HepG2 (cell line): ENCODE results near the gene EIF3L. TPM values are rescaled to one million over a fixed set of nuclear protein-coding genes. Genes with fewer than 3 reads are reported as not detected.

Experiments
- ATAC-seq: fragments of 200-7000 bp; cut with Tn5 transposase; 3 replicates; pipeline ENCODE4 v1.9.1; 2020; ENCODE audit warnings: mild to moderate bottlenecking, moderate library complexity
- BruUV-seq: library from RNA; stranded (reverse); fragments of 400-500 nt; replicated peaks from 2 replicates; lab custom pipeline; 2021; lab: Mats Ljungman, UMichigan
- CTCF ChIA-PET: fragments of 300-600 bp; formaldehyde crosslinking; extraction: SDS; loops from one replicate; lab custom pipeline; 2021; ENCODE audit warnings: low total read pairs, inconsistent platforms, low intra/inter-chr PET ratio; lab: Yijun Ruan, JAX
- POLR2A ChIA-PET: fragments of 350-600 bp; sonication (Branson Sonifier 250); formaldehyde crosslinking; loops from one replicate; lab custom pipeline; 2020; ENCODE audit warnings: antibody characterized with exemption, inconsistent platforms; lab: Yijun Ruan, JAX
- DNase-seq: peaks from one replicate; pipeline ENCODE4 v3.0.0-alpha.2; 2015; ENCODE audit warnings: low spot score
- FAIRE-seq: peaks from 3 replicates; lab custom pipeline; 2011; peaks lifted over from hg19 to GRCh38; lab: Jason Lieb, UNC
- H2AFZ ChIP-seq: one replicate; pipeline ENCODE4 v1.6.1; 2011; ENCODE audit warnings: low read length, inconsistent platforms
- H3K27ac ChIP-seq: fragments of 300-600 bp; 3 replicates; pipeline ENCODE4 v1.8.0; 2011; ENCODE audit warnings: mixed run types, mild to moderate bottlenecking, mixed read lengths, low read length, inconsistent platforms; ENCODE audit not compliant: insufficient read depth; ENCODE audit errors: extremely low read length
- H3K27me3 ChIP-seq, 2 experiments: fragments of 200-600 bp in 1 of 2; 2 replicates in 1 of 2; 3 replicates in 1 of 2; pipeline versions ENCODE4 v1.6.0 to v1.8.0; 2011; ENCODE audit warnings: low read length in 2 of 2, mild to moderate bottlenecking in 2 of 2, moderate library complexity in 2 of 2, inconsistent platforms in 1 of 2; ENCODE audit not compliant: insufficient read depth in 2 of 2, control insufficient read depth in 1 of 2
- H3K36me3 ChIP-seq, 2 experiments: fragments of 200-600 bp in 1 of 2; replicated peaks in 1 of 2; 2 replicates in 1 of 2; 3 replicates in 1 of 2; pipeline versions ENCODE4 v1.5.1 to v1.8.0; 2011; ENCODE audit warnings: low read length in 2 of 2, inconsistent platforms in 1 of 2; ENCODE audit not compliant: insufficient read depth in 2 of 2, control insufficient read depth in 1 of 2
- H3K4me1 ChIP-seq: 2 replicates; pipeline ENCODE4 v1.5.1; 2012; ENCODE audit warnings: low read length, inconsistent platforms; ENCODE audit not compliant: insufficient read depth
- H3K4me2 ChIP-seq: 2 replicates; pipeline ENCODE4 v1.6.0; 2011; ENCODE audit warnings: low read depth, low read length, inconsistent platforms
- H3K4me3 ChIP-seq, 3 experiments: fragments of 200-600 bp in 1 of 3; sonication (generic), shearing (Covaris generic) in 1 of 3; replicated peaks in 1 of 3; 2 replicates each; pipeline ENCODE4 v1.5.1; 2011 to 2016; ENCODE audit warnings: low read length in 3 of 3, inconsistent platforms in 2 of 3, low read depth in 2 of 3, mild to moderate bottlenecking in 2 of 3, control low read depth in 1 of 3, mixed read lengths in 1 of 3; ENCODE audit not compliant: insufficient read depth in 1 of 3
- H3K79me2 ChIP-seq: one replicate; pipeline ENCODE4 v1.6.1; 2011; ENCODE audit warnings: low read length, inconsistent platforms; ENCODE audit not compliant: insufficient read depth
- H3K9ac ChIP-seq: 2 replicates; pipeline ENCODE4 v1.6.0; 2011; ENCODE audit warnings: mild to moderate bottlenecking, low read depth, low read length, inconsistent platforms; ENCODE audit not compliant: insufficient read depth
- H3K9me3 ChIP-seq: 2 replicates; pipeline ENCODE4 v1.5.1; 2012; ENCODE audit warnings: mild to moderate bottlenecking, low read length
- H4K20me1 ChIP-seq: 2 replicates; pipeline ENCODE4 v1.6.0; 2011; ENCODE audit warnings: inconsistent platforms, mild to moderate bottlenecking, low read length, moderate library complexity; ENCODE audit not compliant: insufficient read depth
- ATF7 ChIP-seq, 2 experiments: fragments of 450-650 bp in 1 of 2; sonication (generic) in 1 of 2; formaldehyde crosslinking in 1 of 2; IDR thresholded peaks; 2 replicates each; pipeline versions ENCODE4 v1.4.0 to v1.6.1; 2016 to 2020; ENCODE audit warnings: antibody characterized with exemption in 1 of 2, mild to moderate bottlenecking in 1 of 2, missing genetic modification reagents in 1 of 2
- FOXA3 ChIP-seq: IDR thresholded peaks from 2 replicates; pipeline ENCODE4 v1.6.1; 2016; ENCODE audit warnings: missing genetic modification reagents, missing compliant biosample characterization
- JDP2 ChIP-seq: sonication (generic); formaldehyde crosslinking; IDR thresholded peaks from 2 replicates; pipeline ENCODE4 v1.8.1; 2022; ENCODE audit warnings: missing genetic modification reagents, borderline replicate concordance
- KLF12 ChIP-seq: sonication (generic); formaldehyde crosslinking; IDR thresholded peaks from 2 replicates; pipeline ENCODE4 v1.4.0; 2020; ENCODE audit warnings: missing genetic modification reagents, borderline replicate concordance
- NFIB ChIP-seq: sonication (generic); formaldehyde crosslinking; IDR thresholded peaks from 2 replicates; pipeline ENCODE4 v1.9.0; 2021; ENCODE audit warnings: missing genetic modification reagents, mild to moderate bottlenecking, borderline replicate concordance
- POLR2AphosphoS2 ChIP-seq: IDR thresholded peaks from 2 replicates; pipeline ENCODE4 v1.6.1; 2011; ENCODE audit warnings: low read depth, low read length, improper control_type of control experiment
- XRCC5 ChIP-seq: fragments of 200-400 bp; formaldehyde crosslinking; optimal IDR thresholded peaks from 2 replicates; pipeline ENCODE3; 2017; ENCODE audit warnings: mild to moderate bottlenecking, low read length
- ZBTB20 ChIP-seq: sonication (generic); formaldehyde crosslinking; IDR thresholded peaks from 2 replicates; pipeline ENCODE4 v1.8.1; 2023; ENCODE audit warnings: missing genetic modification reagents, low read depth, mild to moderate bottlenecking, borderline replicate concordance
- ZNF205 ChIP-seq: IDR thresholded peaks from 2 replicates; pipeline ENCODE4 v1.6.1; 2018; ENCODE audit warnings: missing biosample characterization, missing genetic modification reagents
- ZNF234 ChIP-seq: sonication (generic); formaldehyde crosslinking; conservative IDR thresholded peaks from 2 replicates; pipeline ENCODE4 v1.5.1; 2020; ENCODE audit warnings: mild to moderate bottlenecking, missing genetic modification reagents
- ZNF670 ChIP-seq: sonication (generic); formaldehyde crosslinking; IDR thresholded peaks from 2 replicates; pipeline ENCODE4 v1.8.0; 2022; ENCODE audit warnings: mild to moderate bottlenecking, missing genetic modification reagents, borderline replicate concordance
- ZSCAN29 ChIP-seq: sonication (generic); formaldehyde crosslinking; conservative IDR thresholded peaks from 2 replicates; pipeline ENCODE4 v1.4.0; 2020; ENCODE audit warnings: mild to moderate bottlenecking, missing genetic modification reagents
- WGBS: methylation state at CpG from one replicate; pipeline ENCODE4 v1.1.6; 2017; ENCODE audit warnings: low lambda C conversion rate; 5-methylcytosine and 5-hydroxymethylcytosine counted together
- in situ Hi-C: cut with HindIII; loops from 2 replicates; pipeline ENCODE4 v1.10.0; 2017; ENCODE audit warnings: low pct_unique_long_range_greater_than_20kb; ENCODE audit not compliant: extremely low pct_ligation_motif_present
- intact Hi-C: fragments of 100-400 bp; cut with micrococcal nuclease; formaldehyde crosslinking; loops from one replicate; pipeline ENCODE4 v1.10.0; 2022; ENCODE audit not compliant: unreplicated experiment
- polyA plus RNA-seq, 8 experiments: library from polyadenylated mRNA; depleted of rRNA in 3 of 8; stranded (reverse) in 7 of 8; unstranded in 1 of 8; fragments of >200 nt; fragmentation: Illumina TruSeq in 4 of 8; extraction: Trizol in 4 of 8; gene quantifications; 2 replicates each; pipeline versions ENCODE4 v1.2.1 to v1.2.3, GENCODE V29; 2011 to 2016; ENCODE audit warnings: low read depth in 4 of 8, missing spikeins in 1 of 8, mixed read lengths in 1 of 8; ENCODE audit not compliant: insufficient read depth in 1 of 8
- total RNA-seq, 5 experiments: library from RNA; depleted of rRNA; stranded (reverse); fragments of >200 nt; fragmentation: Illumina TruSeq; extraction: Trizol; gene quantifications; 2 replicates each; pipeline ENCODE4 v1.2.3, GENCODE V29; 2016; ENCODE audit warnings: low read depth in 1 of 5
- TF ChIP-seq, protein P1 (sequence below): sonication (generic); formaldehyde crosslinking; IDR thresholded peaks from 2 replicates; pipeline ENCODE4 v1.5.0; 2020; ENCODE audit warnings: mild to moderate bottlenecking, missing genetic modification reagents, borderline replicate concordance
- TF ChIP-seq, protein P2 (sequence below): sonication (generic); formaldehyde crosslinking; IDR thresholded peaks from 2 replicates; pipeline ENCODE4 v1.4.0; 2020; ENCODE audit warnings: missing genetic modification reagents
- TF ChIP-seq, protein P3 (sequence below): sonication (generic); formaldehyde crosslinking; IDR thresholded peaks from 2 replicates; pipeline ENCODE4 v1.8.0; 2022; ENCODE audit warnings: missing genetic modification reagents, mild to moderate bottlenecking, moderate library complexity, borderline replicate concordance

EIF3L gene
- total and polyA plus RNA-seq, 2 of the 13 experiments (the other 11 are each of a cell fraction or from before 2014, with no cell fraction given), result 514 to 793 TPM

DNA sequence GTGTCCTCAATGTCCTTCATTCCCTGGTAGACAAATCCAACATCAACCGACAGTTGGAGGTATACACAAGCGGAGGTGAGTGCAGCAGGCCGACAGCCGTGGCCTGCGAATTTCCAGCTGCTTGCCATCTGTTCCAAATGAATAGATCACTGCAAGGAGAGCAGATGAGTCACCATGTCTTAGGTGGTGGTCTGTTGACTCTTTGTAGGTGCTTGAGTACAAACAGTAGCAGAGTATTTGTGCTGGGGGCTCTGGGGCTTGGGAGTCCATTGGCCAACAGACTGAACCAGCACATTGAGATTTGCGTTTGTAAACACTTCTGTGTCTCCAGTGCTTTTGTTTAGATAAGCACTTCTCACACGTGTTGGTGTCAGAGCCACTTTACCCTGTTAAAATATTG lies 21.1 kb downstream of the EIF3L start (continued):
- TF ChIP-seq, protein P1, sequence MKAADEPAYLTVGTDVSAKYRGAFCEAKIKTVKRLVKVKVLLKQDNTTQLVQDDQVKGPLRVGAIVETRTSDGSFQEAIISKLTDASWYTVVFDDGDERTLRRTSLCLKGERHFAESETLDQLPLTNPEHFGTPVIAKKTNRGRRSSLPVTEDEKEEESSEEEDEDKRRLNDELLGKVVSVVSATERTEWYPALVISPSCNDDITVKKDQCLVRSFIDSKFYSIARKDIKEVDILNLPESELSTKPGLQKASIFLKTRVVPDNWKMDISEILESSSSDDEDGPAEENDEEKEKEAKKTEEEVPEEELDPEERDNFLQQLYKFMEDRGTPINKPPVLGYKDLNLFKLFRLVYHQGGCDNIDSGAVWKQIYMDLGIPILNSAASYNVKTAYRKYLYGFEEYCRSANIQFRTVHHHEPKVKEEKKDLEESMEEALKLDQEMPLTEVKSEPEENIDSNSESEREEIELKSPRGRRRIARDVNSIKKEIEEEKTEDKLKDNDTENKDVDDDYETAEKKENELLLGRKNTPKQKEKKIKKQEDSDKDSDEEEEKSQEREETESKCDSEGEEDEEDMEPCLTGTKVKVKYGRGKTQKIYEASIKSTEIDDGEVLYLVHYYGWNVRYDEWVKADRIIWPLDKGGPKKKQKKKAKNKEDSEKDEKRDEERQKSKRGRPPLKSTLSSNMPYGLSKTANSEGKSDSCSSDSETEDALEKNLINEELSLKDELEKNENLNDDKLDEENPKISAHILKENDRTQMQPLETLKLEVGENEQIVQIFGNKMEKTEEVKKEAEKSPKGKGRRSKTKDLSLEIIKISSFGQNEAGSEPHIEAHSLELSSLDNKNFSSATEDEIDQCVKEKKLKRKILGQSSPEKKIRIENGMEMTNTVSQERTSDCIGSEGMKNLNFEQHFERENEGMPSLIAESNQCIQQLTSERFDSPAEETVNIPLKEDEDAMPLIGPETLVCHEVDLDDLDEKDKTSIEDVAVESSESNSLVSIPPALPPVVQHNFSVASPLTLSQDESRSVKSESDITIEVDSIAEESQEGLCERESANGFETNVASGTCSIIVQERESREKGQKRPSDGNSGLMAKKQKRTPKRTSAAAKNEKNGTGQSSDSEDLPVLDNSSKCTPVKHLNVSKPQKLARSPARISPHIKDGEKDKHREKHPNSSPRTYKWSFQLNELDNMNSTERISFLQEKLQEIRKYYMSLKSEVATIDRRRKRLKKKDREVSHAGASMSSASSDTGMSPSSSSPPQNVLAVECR (CRISPR knock-in tag), result no peak
- no peak for TF ChIP-seq ZNF205
- TF ChIP-seq NFIB (CRISPR knock-in tag), result no peak
- TF ChIP-seq ZNF670 (CRISPR knock-in tag), result no peak
- TF ChIP-seq, protein P2, sequence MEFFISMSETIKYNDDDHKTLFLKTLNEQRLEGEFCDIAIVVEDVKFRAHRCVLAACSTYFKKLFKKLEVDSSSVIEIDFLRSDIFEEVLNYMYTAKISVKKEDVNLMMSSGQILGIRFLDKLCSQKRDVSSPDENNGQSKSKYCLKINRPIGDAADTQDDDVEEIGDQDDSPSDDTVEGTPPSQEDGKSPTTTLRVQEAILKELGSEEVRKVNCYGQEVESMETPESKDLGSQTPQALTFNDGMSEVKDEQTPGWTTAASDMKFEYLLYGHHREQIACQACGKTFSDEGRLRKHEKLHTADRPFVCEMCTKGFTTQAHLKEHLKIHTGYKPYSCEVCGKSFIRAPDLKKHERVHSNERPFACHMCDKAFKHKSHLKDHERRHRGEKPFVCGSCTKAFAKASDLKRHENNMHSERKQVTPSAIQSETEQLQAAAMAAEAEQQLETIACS (CRISPR knock-in tag), result no peak
- TF ChIP-seq, all 625 proteins: peak for 0

DNA sequence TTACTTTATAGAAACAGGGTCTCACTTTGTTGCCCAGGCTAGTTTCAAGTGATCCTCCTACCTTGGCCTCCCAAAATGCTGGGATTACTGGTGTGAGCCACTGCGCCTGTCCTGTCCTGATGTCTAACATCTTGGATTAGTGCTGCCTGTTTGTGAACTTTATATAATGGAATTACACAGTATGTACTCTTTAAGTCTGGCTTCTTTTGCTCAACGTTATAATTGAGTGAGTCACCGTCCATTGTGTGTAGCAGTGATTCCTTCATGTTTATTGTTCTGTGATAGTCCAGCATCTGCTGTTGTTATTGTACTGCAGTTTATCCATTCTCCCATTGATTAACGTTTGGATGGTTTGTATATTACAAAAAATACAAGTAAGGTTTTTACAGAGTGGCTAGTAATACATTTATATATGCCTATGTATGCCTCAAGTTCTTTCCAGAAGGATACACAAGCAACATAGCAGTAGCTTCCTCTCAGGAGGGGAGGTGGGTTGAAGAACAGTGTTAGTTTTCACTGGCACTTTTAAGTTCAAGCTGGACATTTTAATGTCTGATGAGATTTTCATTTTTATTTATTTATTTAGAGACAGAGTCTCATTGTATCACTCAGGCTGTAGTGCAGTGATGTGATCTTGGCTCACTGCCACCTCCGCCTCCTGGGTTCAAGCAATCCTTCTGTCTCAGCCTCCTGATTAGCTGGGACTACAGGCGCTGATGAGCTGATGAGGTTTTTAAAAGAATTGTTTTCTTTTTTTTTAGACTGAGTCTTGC lies 31.6 kb downstream of the EIF3L start:
- no TSS peak for BruUV-seq
- TF ChIP-seq ZSCAN29 (CRISPR knock-in tag) (no peak), FOXA3 (CRISPR knock-in tag) (no peak), ZBTB20 (CRISPR knock-in tag) (no peak), XRCC5 (no peak), KLF12 (CRISPR knock-in tag) (no peak), JDP2 (CRISPR knock-in tag) (no peak), POLR2AphosphoS2 (no peak), ATF7 (IDR thresholded peaks at IDR 0.05) (no peak), ATF7 (CRISPR knock-in tag; IDR thresholded peaks at IDR 0.05) (no peak), ZNF234 (CRISPR knock-in tag) (no peak)
- TF ChIP-seq, protein P3, sequence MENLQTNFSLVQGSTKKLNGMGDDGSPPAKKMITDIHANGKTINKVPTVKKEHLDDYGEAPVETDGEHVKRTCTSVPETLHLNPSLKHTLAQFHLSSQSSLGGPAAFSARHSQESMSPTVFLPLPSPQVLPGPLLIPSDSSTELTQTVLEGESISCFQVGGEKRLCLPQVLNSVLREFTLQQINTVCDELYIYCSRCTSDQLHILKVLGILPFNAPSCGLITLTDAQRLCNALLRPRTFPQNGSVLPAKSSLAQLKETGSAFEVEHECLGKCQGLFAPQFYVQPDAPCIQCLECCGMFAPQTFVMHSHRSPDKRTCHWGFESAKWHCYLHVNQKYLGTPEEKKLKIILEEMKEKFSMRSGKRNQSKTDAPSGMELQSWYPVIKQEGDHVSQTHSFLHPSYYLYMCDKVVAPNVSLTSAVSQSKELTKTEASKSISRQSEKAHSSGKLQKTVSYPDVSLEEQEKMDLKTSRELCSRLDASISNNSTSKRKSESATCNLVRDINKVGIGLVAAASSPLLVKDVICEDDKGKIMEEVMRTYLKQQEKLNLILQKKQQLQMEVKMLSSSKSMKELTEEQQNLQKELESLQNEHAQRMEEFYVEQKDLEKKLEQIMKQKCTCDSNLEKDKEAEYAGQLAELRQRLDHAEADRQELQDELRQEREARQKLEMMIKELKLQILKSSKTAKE (CRISPR knock-in tag), result no peak

More for the DNA sequence above, 31.6 kb downstream of the EIF3L start:
- peaks cover 31 to 74% of the 10 kb centered on the region in 2 experiments for H3K36me3 ChIP-seq
- no peaks in the 10 kb centered on the region for H3K9me3 ChIP-seq
- H3K27ac ChIP-seq, result no peak overlapping the region
- H3K4me2 ChIP-seq, result no peak overlapping the region
- H3K79me2 ChIP-seq, result no peaks in the 10 kb centered on the region
- H3K4me1 ChIP-seq, result no peaks in the 10 kb centered on the region
- WGBS, result 94% methylated on average over 6 of the region's 6 CpGs
- DNase-seq (no peak), FAIRE-seq (no peak), ATAC-seq (no peak)
- H3K9ac ChIP-seq, result no peak overlapping the region
- H3K27me3 ChIP-seq, result no peaks in the 10 kb centered on the region
- no peak overlapping the region for H3K4me3 ChIP-seq
- in situ Hi-C loops, result no loop called here
- intact Hi-C loops, result no loop called here
- ChIA-PET POLR2A (no interaction called here), CTCF (no interaction called here)
- H2AFZ ChIP-seq, result no peak overlapping the region
- no peaks in the 10 kb centered on the region for H4K20me1 ChIP-seq
